Ovary (tissue), 9 donors: ENCODE measurements around the gene SLC6A18. TPM values are rescaled to one million over a fixed set of nuclear protein-coding genes. Genes with fewer than 3 reads are reported as not detected.

Source experiments
- DNase-seq, 5 donors: peaks; one replicate each; pipeline ENCODE4 v3.0.0-alpha.2; 2019 to 2020
- H3K27ac ChIP-seq, 2 donors: fragments of 200-600 bp; one replicate each; pipeline versions ENCODE4 v1.5.1 to v1.8.0; 2019 to 2022
- H3K27me3 ChIP-seq: fragments of 200-600 bp; one replicate; pipeline ENCODE4 v1.8.0; 2022
- H3K36me3 ChIP-seq: fragments of 200-600 bp; sonication (generic); one replicate; pipeline ENCODE4 v1.5.1; 2019
- H3K4me1 ChIP-seq: one replicate; pipeline ENCODE4 v1.8.1; 2013; ENCODE audit warnings: mild to moderate bottlenecking, moderate library complexity; ENCODE audit not compliant: insufficient read depth
- H3K4me3 ChIP-seq: fragments of 200-600 bp; sonication (generic); one replicate; pipeline ENCODE4 v1.5.1; 2017
- H3K9me3 ChIP-seq, 2 donors: fragments of 200-600 bp in 1 of 2; sonication (generic) in 1 of 2; one replicate each; pipeline versions ENCODE4 v1.5.1 to v1.8.1; 2013 to 2019; ENCODE audit warnings: mild to moderate bottlenecking in 1 of 2, moderate library complexity in 1 of 2
- EP300 ChIP-seq: sonication (generic); formaldehyde crosslinking; IDR thresholded peaks from one replicate; pipeline ENCODE4 v1.6.1; 2017; ENCODE audit warnings: antibody characterized with exemption
- POLR2A ChIP-seq: fragments of 450-650 bp; IDR thresholded peaks from one replicate; pipeline ENCODE4 v1.6.1; 2017; ENCODE audit warnings: antibody characterized with exemption, mild to moderate bottlenecking, moderate library complexity
- WGBS, 3 donors: extraction: QIAGEN DNeasy Blood & Tissue Kit in 1 of 3; methylation state at CpG; one replicate each; pipeline versions ENCODE4 v1.1.5 to v1.1.7; 2013 to 2017; 5-methylcytosine and 5-hydroxymethylcytosine counted together
- intact Hi-C, 4 donors: fragments of 100-400 bp; cut with DNase I; formaldehyde crosslinking; loops; one replicate each; pipeline versions ENCODE4 v1.11.0 to v1.15.1; 2022 to 2023
- polyA plus RNA-seq, 2 donors: library from polyadenylated mRNA; stranded (reverse); fragments of 200-250 nt in 1 of 2; fragments of 350-450 nt in 1 of 2; fragmentation: Illumina TruSeq in 1 of 2; extraction: RNeasy Lipid Tissue Mini Kit (QIAGEN cat#74804) in 1 of 2; gene quantifications; one replicate each; pipeline ENCODE4 v1.2.3, GENCODE V29; 2013 to 2014
- total RNA-seq, 7 donors: library from RNA; depleted of rRNA in 2 of 7; stranded (reverse); fragments of >200 nt in 2 of 7; fragmentation: NEBNext Ultra II Directional in 3 of 7; extraction: Animal tissue kit (Norgen Biotek cat#: 25700) in 3 of 7; gene quantifications; one replicate each; pipeline versions ENCODE4 v1.1.0 to v1.2.4, GENCODE V29; 2016 to 2023
- TF ChIP-seq, protein P1 (sequence below), 3 donors: fragments of 450-650 bp in 2 of 3; fragments of 200-600 bp in 1 of 3; IDR thresholded peaks; one replicate each; pipeline versions ENCODE4 v1.5.1 to v1.8.0; 2016 to 2022; ENCODE audit warnings: antibody characterized with exemption in 3 of 3, mild to moderate bottlenecking in 1 of 3
- donor health status: DM: no; HTN: no; CAD: no; lungs with moderate emphysema.
- donor health status: DM: no; HTN: no; CAD: no.
- donor health status: Bipolar disorder and iron deficiency.
- donor health status: DM: yes; HTN: yes; CAD: no.
- donor health status: DM: no; HTN: no; CAD: no.
- donor health status: DM: yes; HTN: yes; CAD: no.

SLC6A18 gene
- total and polyA plus RNA-seq, 9 donors = not detected

DNA sequence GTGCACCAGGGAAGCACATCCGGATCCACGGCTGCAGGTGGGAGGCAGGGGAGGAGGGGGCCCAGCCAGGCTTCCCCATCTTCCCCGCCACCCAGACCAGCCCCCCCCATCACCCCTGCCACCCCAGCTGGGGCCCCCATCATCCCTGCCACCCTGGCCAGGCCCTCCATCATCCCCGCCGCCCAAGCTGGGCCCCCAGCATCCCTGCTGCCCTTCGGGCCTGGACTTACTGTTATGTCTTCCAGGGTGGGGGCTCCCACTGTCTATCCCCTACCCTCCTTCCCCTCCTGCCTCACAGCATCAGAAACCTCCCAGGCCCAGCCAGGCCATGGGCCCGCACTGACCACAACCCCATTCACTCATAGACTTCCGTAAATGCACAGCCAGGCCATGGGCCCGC lies 27.5 kb downstream of the SLC6A18 start:
- no peak for DNase-seq
- TF ChIP-seq EP300 = no peak
- TF ChIP-seq, protein P1, sequence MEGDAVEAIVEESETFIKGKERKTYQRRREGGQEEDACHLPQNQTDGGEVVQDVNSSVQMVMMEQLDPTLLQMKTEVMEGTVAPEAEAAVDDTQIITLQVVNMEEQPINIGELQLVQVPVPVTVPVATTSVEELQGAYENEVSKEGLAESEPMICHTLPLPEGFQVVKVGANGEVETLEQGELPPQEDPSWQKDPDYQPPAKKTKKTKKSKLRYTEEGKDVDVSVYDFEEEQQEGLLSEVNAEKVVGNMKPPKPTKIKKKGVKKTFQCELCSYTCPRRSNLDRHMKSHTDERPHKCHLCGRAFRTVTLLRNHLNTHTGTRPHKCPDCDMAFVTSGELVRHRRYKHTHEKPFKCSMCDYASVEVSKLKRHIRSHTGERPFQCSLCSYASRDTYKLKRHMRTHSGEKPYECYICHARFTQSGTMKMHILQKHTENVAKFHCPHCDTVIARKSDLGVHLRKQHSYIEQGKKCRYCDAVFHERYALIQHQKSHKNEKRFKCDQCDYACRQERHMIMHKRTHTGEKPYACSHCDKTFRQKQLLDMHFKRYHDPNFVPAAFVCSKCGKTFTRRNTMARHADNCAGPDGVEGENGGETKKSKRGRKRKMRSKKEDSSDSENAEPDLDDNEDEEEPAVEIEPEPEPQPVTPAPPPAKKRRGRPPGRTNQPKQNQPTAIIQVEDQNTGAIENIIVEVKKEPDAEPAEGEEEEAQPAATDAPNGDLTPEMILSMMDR (IDR thresholded peaks at IDR 0.05) = no peak
- TF ChIP-seq POLR2A = no peak
- Histone ChIP-seq H3K9me3 (no peaks in the 10 kb centered on the region), H3K27me3 (no peaks in the 10 kb centered on the region), H3K4me3 (no peak overlapping the region), H3K27ac (no peak overlapping the region), H3K4me1 (no peaks in the 10 kb centered on the region), H3K36me3 (no peaks in the 10 kb centered on the region)
- WGBS, 3 donors = 86 to 89% (median 88%) methylated on average over 9 of the region's 9 CpGs
- intact Hi-C loops = no loop called here

DNA sequence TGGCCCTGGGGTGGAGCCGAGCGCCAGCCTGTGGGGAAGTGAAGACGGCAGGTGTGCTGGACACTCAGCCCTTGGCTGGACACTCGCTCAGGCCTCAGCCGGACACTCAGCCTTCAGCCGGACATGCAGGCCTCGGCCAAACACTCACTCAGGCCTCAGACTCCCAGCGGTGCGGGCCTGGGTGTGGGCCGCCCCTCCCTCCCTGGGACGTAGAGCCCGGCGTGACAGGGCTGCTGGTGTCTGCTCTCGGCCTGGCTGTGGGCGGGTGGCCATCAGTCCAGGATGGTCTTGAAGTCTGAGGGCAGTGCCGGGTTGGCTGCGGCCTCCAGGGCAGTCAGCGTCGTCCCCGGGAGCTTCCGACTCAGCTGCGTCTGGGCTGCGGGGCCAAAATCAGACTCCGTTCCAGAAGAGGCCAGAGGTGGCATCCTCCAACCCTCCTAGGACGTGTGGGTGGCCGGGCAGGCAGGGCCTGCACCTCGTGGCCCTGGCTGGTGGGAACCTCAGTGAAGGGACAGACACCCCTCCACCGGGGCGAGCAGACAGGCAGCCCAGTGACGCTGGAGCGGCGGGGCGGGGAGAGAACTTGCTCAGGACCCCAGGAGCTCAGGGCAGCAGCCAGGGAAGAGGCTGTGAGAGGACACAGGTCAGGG lies 28.4 kb downstream of the SLC6A18 start:
- no peak for DNase-seq
- Histone ChIP-seq H3K27ac (no peak overlapping the region), H3K9me3 (no peaks in the 10 kb centered on the region), H3K36me3 (no peaks in the 10 kb centered on the region), H3K4me3 (no peak overlapping the region), H3K27me3 (no peaks in the 10 kb centered on the region), H3K4me1 (no peaks in the 10 kb centered on the region)
- WGBS, 3 donors = 79 to 85% (median 80%) methylated on average over 29 to 33 of the region's 33 CpGs
- intact Hi-C loops = no loop called here
- TF ChIP-seq, protein P1 (IDR thresholded peaks at IDR 0.05) = no peak
- TF ChIP-seq POLR2A (no peak), EP300 (no peak)

DNA sequence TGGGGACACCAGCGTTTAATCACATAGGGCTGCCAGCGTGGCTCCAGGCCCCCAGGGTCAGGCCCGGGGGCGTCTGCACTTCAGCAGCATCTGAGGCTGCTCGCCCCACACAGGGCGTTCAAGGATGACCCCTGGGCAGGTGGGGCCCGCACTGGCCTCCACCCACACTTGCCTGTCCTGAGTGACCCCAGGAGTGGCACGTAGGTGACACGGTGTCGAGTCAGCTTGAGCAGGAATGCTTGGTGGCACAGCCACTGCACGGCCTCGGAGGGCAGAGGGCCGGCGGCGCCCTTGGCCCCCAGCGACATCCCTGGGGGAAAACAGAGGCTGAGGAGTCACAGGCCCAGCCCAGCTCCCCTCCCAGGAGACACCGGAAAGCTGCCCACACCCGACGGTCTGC lies 29.0 kb downstream of the SLC6A18 start:
- DNase-seq = no peak
- TF ChIP-seq EP300 = no peak
- TF ChIP-seq, protein P1 (IDR thresholded peaks at IDR 0.05) = no peak
- TF ChIP-seq POLR2A = no peak
- intact Hi-C loops = no loop called here
- Histone ChIP-seq H3K27ac (no peak overlapping the region), H3K36me3 (no peaks in the 10 kb centered on the region), H3K4me3 (no peak overlapping the region), H3K9me3 (no peaks in the 10 kb centered on the region), H3K4me1 (no peaks in the 10 kb centered on the region), H3K27me3 (no peaks in the 10 kb centered on the region)
- WGBS, 3 donors = 72 to 81% (median 76%) methylated on average over 17 to 19 of the region's 19 CpGs

DNA sequence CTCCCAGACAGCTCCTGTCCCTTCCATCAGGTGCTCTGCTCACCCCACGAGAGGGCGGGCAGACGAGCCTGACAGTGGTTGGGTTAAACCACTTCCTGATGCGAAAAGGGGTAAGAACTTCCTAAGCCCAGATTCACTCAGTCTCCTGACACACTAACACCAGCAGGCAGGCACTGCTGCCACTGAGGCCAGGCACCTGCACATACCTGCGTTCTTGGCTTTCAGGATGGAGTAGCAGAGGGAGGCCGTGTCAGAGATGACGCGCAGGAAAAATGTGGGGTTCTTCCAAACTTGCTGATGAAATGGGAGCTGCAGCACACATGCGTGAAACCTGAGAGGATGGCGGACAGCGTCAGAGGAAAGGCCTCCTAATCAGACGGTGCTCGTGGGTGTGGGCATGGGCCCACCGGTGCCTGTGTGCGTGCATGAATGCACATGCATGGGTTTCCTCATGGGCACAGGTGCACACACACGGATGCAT lies 29.9 kb downstream of the SLC6A18 start:
- Histone ChIP-seq H3K27ac (no peak overlapping the region), H3K9me3 (no peaks in the 10 kb centered on the region), H3K27me3 (no peaks in the 10 kb centered on the region), H3K4me1 (no peaks in the 10 kb centered on the region), H3K36me3 (no peaks in the 10 kb centered on the region), H3K4me3 (no peak overlapping the region)
- no peak for DNase-seq
- 55 to 71% (median 56%) methylated on average over 16 of the region's 16 CpGs for WGBS, 3 donors
- TF ChIP-seq, protein P1 (IDR thresholded peaks at IDR 0.05) = no peak
- TF ChIP-seq EP300 (no peak), POLR2A (no peak)
- intact Hi-C loops = no loop called here
